GM12801 (cell line): ENCODE data around the gene APOF.

Experiments used
- TF ChIP-seq, protein P1 (sequence below): IDR thresholded peaks from one replicate; pipeline ENCODE4 v1.5.1; 2011; ENCODE audit warnings: control low read depth; ENCODE audit not compliant: insufficient read length; ENCODE audit errors: extremely low read depth

Gene APOF

DNA sequence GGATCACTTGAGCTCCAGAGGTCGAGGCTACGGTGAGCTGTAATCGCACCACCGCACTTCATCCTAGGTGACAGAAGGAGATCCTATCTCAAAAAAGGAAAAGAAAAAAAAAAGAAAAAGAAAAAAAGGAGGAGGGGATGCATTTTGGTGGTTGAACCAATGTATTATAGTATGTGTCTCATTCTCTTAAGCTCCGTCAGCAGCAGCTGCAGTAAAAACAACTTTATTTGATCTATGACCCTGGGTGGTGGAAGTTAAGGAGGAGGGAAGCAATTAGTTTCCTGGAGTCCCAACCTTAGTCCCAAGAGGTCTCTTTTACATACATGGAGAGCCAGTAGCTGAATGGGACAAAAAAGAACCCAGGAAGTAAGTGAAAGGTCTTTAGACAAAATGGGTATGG lies 26.8 kb upstream of the APOF start:
- TF ChIP-seq, protein P1, sequence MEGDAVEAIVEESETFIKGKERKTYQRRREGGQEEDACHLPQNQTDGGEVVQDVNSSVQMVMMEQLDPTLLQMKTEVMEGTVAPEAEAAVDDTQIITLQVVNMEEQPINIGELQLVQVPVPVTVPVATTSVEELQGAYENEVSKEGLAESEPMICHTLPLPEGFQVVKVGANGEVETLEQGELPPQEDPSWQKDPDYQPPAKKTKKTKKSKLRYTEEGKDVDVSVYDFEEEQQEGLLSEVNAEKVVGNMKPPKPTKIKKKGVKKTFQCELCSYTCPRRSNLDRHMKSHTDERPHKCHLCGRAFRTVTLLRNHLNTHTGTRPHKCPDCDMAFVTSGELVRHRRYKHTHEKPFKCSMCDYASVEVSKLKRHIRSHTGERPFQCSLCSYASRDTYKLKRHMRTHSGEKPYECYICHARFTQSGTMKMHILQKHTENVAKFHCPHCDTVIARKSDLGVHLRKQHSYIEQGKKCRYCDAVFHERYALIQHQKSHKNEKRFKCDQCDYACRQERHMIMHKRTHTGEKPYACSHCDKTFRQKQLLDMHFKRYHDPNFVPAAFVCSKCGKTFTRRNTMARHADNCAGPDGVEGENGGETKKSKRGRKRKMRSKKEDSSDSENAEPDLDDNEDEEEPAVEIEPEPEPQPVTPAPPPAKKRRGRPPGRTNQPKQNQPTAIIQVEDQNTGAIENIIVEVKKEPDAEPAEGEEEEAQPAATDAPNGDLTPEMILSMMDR, result no peak

GRCh38 chr12:56387152-56387736 lies 24.6 kb upstream of the APOF start:
- TF ChIP-seq, protein P1, result no peak

GRCh38 chr12:56385873-56386272 lies 23.2 kb upstream of the APOF start:
- TF ChIP-seq, protein P1, result no peak

- TF ChIP-seq, protein P1, result no peak
Measured at GRCh38 chr12:56382611-56383010, 20.0 kb upstream of the APOF start.

- TF ChIP-seq, protein P1, result no peak
Measured at GRCh38 chr12:56377989-56378316, 15.3 kb upstream of the APOF start.

DNA sequence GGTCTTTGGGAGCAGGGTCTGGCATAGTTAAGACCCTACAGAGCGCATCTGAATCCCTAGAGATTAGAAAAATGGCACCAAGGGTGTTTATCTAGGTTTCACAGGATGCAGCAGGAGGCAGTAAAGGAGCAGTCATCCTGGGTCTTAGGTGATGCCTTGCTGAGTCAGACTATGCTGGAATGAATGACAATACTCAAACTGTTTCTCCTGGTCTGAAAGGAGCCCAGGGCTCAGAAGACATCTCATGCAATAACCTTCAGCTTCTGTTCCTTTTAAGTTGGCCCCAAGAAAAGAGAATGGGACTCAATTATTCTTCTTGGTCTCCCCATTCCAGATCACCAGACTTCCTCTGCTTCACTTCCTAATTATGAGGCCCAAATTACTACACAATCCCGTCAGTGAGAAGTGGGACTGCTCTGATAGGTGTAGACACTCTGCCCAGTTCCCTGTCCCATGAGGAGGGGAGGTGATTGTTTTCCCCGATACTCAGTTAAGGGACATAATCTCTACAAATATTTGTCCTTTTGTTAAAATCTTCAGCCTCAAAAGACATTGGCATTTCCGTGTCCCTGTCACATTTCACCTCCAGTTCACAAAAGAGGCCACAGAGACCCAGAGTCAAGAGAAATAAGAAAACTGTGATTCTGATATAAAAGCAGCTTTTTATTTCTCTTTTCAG lies 14.8 kb upstream of the APOF start:
- TF ChIP-seq, protein P1, result no peak

- TF ChIP-seq, protein P1, result no peak
Measured at GRCh38 chr12:56375598-56376434, 13.2 kb upstream of the APOF start.
